CD4-positive, alpha-beta T cell (primary cell): ENCODE measurements around the gene GPRC5B. TPM values are rescaled to one million over a fixed set of nuclear protein-coding genes. Genes with fewer than 3 reads are reported as not detected.

Experiments
- ATAC-seq: fragments of 200-7000 bp; cut with Tn5 transposase; one replicate; pipeline ENCODE4 v1.10.0; 2022; ENCODE audit warnings: mild to moderate bottlenecking; ENCODE audit not compliant: poor library complexity
- CTCF ChIA-PET: fragments of 350-600 bp; sonication (Branson Sonifier 250); formaldehyde crosslinking; loops from one replicate; lab custom pipeline; 2021; ENCODE audit warnings: antibody characterized with exemption, inconsistent platforms; lab: Charles Lee
- POLR2A ChIA-PET: fragments of 350-600 bp; sonication (Branson Sonifier 250); formaldehyde crosslinking; loops from one replicate; lab custom pipeline; 2021; ENCODE audit warnings: antibody characterized with exemption, inconsistent platforms; lab: Charles Lee
- DNase-seq, 14 experiments: peaks; one replicate each; pipeline ENCODE4 v3.0.0-alpha.2; 2013 to 2020; ENCODE audit warnings: mixed read lengths in 2 of 14
- H3K27ac ChIP-seq, 2 donors: one replicate each; pipeline versions ENCODE4 v1.5.1 to v1.7.0; 2013; ENCODE audit warnings: low read length in 2 of 2, low read depth in 1 of 2, mild to moderate bottlenecking in 1 of 2
- H3K27me3 ChIP-seq, 2 experiments: 1 replicate in 1 of 2; 2 replicates in 1 of 2; pipeline versions ENCODE4 v1.6.1 to v1.7.0; 2013; ENCODE audit warnings: low read length in 2 of 2, control low read depth in 1 of 2, mild to moderate bottlenecking in 1 of 2, moderate library complexity in 1 of 2; ENCODE audit not compliant: insufficient read depth in 2 of 2, control insufficient read depth in 1 of 2
- H3K36me3 ChIP-seq: one replicate; pipeline ENCODE4 v1.6.1; 2013; ENCODE audit warnings: low read length, control low read depth; ENCODE audit not compliant: insufficient read depth
- H3K4me1 ChIP-seq: one replicate; pipeline ENCODE4 v1.6.1; 2013; ENCODE audit warnings: low read length, control low read depth; ENCODE audit not compliant: insufficient read depth
- H3K4me3 ChIP-seq: one replicate; pipeline ENCODE4 v1.5.1; 2013; ENCODE audit warnings: mild to moderate bottlenecking, low read length, moderate library complexity
- H3K9me3 ChIP-seq, 2 experiments: 1 replicate in 1 of 2; 2 replicates in 1 of 2; pipeline versions ENCODE4 v1.6.1 to v1.7.0; 2013; ENCODE audit warnings: low read length in 2 of 2, mild to moderate bottlenecking in 2 of 2, control low read depth in 1 of 2, moderate library complexity in 1 of 2; ENCODE audit not compliant: control insufficient read depth in 1 of 2, insufficient read depth in 1 of 2
- H3K27ac Mint-ChIP-seq: one replicate; pipeline ENCODE4 v1.8.0; 2020; ENCODE audit warnings: mixed read lengths
- H3K27me3 Mint-ChIP-seq: one replicate; pipeline ENCODE4 v1.8.0; 2021; ENCODE audit warnings: mixed read lengths
- H3K36me3 Mint-ChIP-seq: one replicate; pipeline ENCODE4 v1.8.0; 2021; ENCODE audit warnings: low read depth, mixed read lengths
- H3K4me1 Mint-ChIP-seq: one replicate; pipeline ENCODE4 v1.8.0; 2021; ENCODE audit warnings: low read depth, mixed read lengths
- H3K4me3 Mint-ChIP-seq: one replicate; pipeline ENCODE4 v1.8.0; 2020; ENCODE audit warnings: mild to moderate bottlenecking, mixed read lengths
- H3K9me3 Mint-ChIP-seq: one replicate; pipeline ENCODE4 v1.8.0; 2020; ENCODE audit warnings: mixed read lengths
- CTCF ChIP-seq: fragments of 200-600 bp; IDR thresholded peaks from one replicate; pipeline ENCODE4 v1.8.0; 2022; ENCODE audit warnings: antibody characterized with exemption, mild to moderate bottlenecking
- intact Hi-C, 2 experiments: fragments of 100-400 bp; cut with DNase I in 1 of 2; cut with micrococcal nuclease in 1 of 2; formaldehyde crosslinking; loops; one replicate each; pipeline versions ENCODE4 v1.15.1 to v1.9.0; 2023 to 2025; cut with DNase I, micrococcal nuclease
- total RNA-seq, 174 experiments: library from RNA in 2 of 174; stranded (reverse) in 2 of 174; gene quantifications; one replicate each; pipeline ENCODE4 v1.2.3 and lab custom pipeline; 2021 to 2026

GPRC5B gene
- total RNA-seq, 2 experiments from 2014 or later, result 0.47 to 0.75 TPM

GRCh38 chr16:19871721-19872120, 12.9 kb downstream of the GPRC5B start:
- Mint-ChIP-seq H3K4me3 (no peak overlapping the region), H3K9me3 (no peaks in the 10 kb centered on the region), H3K27me3 (no peaks in the 10 kb centered on the region), H3K4me1 (no peaks in the 10 kb centered on the region), H3K36me3 (no peaks in the 10 kb centered on the region), H3K27ac (no peak overlapping the region)
- H3K27ac ChIP-seq, result no peak overlapping the region
- DNase-seq (no peak), ATAC-seq (no peak)
- CTCF ChIA-PET, result interaction anchor here (0.7 kb wide), 1 partner anchor 9 kb away, joined by 3 read pairs; no protein-coding TSS in a partner anchor
- H3K9me3 ChIP-seq, result no peaks in the 10 kb centered on the region
- intact Hi-C loops, result no loop called here
- H3K27me3 ChIP-seq, result no peaks in the 10 kb centered on the region
- POLR2A ChIA-PET, result no interaction called here
- no peak overlapping the region for H3K4me3 ChIP-seq
- H3K36me3 ChIP-seq, result no peaks in the 10 kb centered on the region
- no peaks in the 10 kb centered on the region for H3K4me1 ChIP-seq
- TF ChIP-seq CTCF, result no peak

GRCh38 chr16:19868421-19868820, 16.2 kb downstream of the GPRC5B start:
- Mint-ChIP-seq H3K4me1 (no peaks in the 10 kb centered on the region), H3K9me3 (no peaks in the 10 kb centered on the region), H3K27ac (no peak overlapping the region), H3K4me3 (no peak overlapping the region), H3K27me3 (no peaks in the 10 kb centered on the region), H3K36me3 (no peaks in the 10 kb centered on the region)
- CTCF ChIA-PET, result no interaction called here
- Histone ChIP-seq H3K9me3 (no peaks in the 10 kb centered on the region), H3K27me3 (no peaks in the 10 kb centered on the region), H3K4me3 (no peak overlapping the region), H3K27ac (no peak overlapping the region), H3K4me1 (no peaks in the 10 kb centered on the region), H3K36me3 (no peaks in the 10 kb centered on the region)
- no peak for ATAC-seq
- POLR2A ChIA-PET, result no interaction called here
- TF ChIP-seq CTCF, result no peak
- no peak for DNase-seq
- intact Hi-C loops, result no loop called here

- DNase-seq (no peak), ATAC-seq (no peak)
- Histone ChIP-seq H3K4me3 (no peak overlapping the region), H3K4me1 (no peaks in the 10 kb centered on the region), H3K27ac (no peak overlapping the region), H3K9me3 (no peaks in the 10 kb centered on the region), H3K36me3 (no peaks in the 10 kb centered on the region), H3K27me3 (no peaks in the 10 kb centered on the region)
- TF ChIP-seq CTCF, result no peak
- H3K36me3 Mint-ChIP-seq, result no peaks in the 10 kb centered on the region
- no peaks in the 10 kb centered on the region for H3K27me3 Mint-ChIP-seq
- intact Hi-C loops, result no loop called here
- H3K9me3 Mint-ChIP-seq, result no peaks in the 10 kb centered on the region
- H3K4me1 Mint-ChIP-seq, result no peaks in the 10 kb centered on the region
- no peak overlapping the region for H3K4me3 Mint-ChIP-seq
- POLR2A ChIA-PET, result no interaction called here
- CTCF ChIA-PET, result interaction anchor here (0.7 kb wide), 2 partner anchors 26 to 1010 kb away, joined by 3 read pairs; no protein-coding TSS in a partner anchor
- no peak overlapping the region for H3K27ac Mint-ChIP-seq
These were observed 20.1 kb downstream of the GPRC5B start for GRCh38 chr16:19864566-19864965.
